GM12873 (cell line): ENCODE measurements around the gene CATSPER1.
A peak's percentile ranks its signal among the peaks of the same experiment; 100 is the strongest.

Source experiments
- TF ChIP-seq, protein P1 (sequence below): IDR thresholded peaks from 2 replicates; pipeline ENCODE4 v1.5.1; 2012; ENCODE audit warnings: low read depth, mild to moderate bottlenecking, moderate library complexity, low read length, control low read depth; ENCODE audit not compliant: insufficient read depth; ENCODE audit errors: missing control alignments

The CATSPER1 gene

DNA sequence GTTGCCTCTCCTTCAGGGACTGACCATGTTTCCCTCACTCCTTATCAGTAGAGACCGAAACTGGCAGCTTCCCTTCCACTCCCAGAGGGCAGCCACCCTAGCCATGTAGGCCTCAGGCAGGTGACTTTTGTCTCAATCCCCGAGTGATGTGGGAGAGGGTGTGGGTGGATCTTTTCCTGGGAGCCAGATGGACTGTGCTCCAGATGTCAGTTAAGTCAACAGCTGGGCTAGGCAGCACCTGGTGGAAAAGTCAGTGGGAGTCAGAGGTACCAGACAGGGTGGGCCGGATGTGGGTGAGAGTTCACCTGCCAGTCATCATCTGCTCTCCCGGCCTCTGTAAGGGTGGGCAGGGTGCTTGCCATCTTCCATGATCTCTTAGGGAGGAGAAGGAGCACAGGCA is 22.1 kb downstream of the CATSPER1 start:
- TF ChIP-seq, protein P1, sequence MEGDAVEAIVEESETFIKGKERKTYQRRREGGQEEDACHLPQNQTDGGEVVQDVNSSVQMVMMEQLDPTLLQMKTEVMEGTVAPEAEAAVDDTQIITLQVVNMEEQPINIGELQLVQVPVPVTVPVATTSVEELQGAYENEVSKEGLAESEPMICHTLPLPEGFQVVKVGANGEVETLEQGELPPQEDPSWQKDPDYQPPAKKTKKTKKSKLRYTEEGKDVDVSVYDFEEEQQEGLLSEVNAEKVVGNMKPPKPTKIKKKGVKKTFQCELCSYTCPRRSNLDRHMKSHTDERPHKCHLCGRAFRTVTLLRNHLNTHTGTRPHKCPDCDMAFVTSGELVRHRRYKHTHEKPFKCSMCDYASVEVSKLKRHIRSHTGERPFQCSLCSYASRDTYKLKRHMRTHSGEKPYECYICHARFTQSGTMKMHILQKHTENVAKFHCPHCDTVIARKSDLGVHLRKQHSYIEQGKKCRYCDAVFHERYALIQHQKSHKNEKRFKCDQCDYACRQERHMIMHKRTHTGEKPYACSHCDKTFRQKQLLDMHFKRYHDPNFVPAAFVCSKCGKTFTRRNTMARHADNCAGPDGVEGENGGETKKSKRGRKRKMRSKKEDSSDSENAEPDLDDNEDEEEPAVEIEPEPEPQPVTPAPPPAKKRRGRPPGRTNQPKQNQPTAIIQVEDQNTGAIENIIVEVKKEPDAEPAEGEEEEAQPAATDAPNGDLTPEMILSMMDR = no peak

DNA sequence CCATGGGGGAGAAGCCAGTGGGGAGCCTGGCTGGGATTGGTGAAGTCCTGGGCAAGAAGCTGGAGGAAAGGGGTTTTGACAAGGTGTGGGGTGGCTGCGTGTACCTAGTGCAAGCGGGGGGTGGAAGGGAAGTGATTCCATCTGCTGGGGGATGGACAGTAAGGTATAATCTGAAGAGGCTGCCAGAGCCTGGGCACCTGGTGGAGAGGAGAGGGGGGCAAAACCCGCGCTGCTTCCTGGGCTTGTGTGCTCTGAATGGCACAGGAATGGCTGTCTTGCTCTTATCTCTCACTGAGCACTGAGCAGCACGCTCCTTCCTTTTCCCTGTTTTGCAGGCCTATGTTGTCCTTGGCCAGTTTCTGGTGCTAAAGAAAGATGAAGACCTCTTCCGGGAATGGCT is 23.0 kb downstream of the CATSPER1 start:
- TF ChIP-seq, protein P1 = no peak

DNA sequence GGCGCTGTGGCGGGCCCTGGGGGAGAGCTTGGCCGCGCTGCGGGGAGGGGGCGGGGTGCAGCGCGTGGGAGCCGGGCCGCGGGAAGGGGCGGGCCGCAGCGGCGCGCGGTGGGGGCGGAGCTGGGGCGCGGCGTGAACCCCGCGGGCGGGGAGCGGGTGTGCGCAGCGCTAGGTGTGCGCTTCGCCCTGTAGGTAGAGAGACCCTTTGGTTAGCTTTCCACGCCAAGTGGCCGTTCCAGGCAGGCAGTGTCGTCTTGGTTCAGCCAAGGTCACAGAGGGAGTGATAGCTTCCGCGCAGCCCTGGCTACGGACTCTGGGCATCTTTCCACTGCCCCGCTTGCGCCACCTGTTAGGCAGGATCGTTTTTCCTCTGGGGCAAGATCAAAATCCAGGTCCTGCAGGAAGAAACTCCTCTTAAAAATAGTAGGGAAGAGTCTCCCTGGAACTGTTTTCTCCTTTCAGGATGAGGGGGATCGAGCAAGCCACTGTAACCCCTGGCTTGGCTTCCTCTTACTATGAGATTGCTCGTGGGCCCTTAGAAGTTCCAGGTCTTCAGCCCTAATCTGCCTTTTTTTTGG is 23.5 kb downstream of the CATSPER1 start:
- TF ChIP-seq, protein P1 = peak; percentile 29

DNA sequence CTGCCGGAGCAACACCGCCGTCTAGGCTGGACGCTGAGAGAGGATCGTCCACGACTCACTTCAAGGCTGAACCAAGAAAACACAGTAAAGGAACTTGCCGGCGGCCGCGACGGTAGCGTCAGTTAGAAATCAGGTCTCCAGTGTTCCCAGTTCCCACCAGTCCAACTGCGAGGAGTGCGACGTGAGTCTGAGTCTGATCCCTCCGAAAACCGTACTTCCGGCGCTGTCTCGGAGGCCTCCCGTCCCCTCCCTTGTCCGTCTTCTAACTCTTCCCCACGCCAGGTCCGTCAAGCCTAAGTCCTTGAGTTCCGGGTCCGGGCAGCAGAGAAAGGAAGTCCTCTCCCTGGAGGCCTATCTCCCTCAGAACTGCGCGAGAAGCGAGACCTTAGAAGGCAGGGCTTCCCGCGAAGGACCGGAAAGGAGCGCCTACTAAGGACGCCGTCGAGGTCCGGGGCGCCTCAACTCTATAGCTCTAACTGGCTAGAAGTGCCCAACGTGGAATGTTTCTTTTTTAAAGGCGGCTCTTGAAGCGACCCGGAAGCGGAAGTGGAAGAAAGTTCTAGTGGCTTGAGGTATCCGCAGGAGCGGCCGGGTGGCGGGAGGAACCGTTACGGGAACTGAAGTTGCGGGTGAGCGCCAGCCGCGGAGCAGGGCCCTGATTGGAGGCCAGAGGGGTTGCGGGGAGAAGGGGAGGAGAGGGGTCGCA is 24.2 kb downstream of the CATSPER1 start, which contains the start of the genes BANF1 and EIF1AD:
Gene BANF1, plus strand, starts transcription at position 562 of the 706 bp plus-strand sequence. CDS start 748 bp downstream, outside the sequence.
Gene EIF1AD, minus strand, starts transcription at position 216 of the 706 bp plus-strand sequence. CDS start 1,768 bp downstream, outside the sequence.
- TF ChIP-seq, protein P1 = no peak

DNA sequence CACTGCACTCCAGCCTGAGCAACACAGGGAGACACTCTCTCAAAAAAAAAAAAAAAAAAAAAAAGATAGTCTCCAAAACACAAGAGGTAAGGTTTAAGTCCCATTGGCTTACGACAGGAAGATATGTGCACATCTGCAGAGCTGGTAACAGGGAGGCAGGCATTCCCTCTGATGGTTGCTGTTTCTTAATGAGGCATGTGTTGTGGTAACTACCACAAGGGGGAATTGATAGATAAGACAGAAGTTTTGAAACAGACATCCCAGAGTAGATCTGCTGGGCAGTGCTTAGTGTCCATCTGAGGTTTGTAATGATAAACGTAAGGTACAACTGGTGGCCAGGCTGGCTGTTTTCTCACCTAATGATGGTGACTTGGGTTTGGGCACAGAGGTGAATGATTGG is 29.0 kb downstream of the CATSPER1 start:
- TF ChIP-seq, protein P1 = no peak

DNA sequence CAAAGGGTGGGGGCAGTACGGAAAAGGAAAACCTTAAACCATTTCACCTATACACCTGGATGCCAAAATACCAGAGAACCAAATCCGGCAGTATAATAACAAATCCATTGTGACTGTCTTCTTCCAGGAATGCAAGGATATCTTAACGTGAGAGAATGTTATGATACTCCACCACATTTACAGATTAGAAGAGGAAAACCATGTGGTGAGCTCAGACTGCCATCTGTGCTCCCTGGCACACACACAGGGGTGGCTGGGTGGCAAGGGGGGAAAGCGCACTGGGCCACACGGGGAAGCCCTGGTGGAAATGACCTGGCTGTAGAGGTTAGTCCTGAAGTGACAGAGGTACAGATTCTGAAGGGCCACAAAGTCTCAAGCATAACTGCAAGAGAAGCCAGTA is 34.2 kb downstream of the CATSPER1 start:
- TF ChIP-seq, protein P1 = no peak

DNA sequence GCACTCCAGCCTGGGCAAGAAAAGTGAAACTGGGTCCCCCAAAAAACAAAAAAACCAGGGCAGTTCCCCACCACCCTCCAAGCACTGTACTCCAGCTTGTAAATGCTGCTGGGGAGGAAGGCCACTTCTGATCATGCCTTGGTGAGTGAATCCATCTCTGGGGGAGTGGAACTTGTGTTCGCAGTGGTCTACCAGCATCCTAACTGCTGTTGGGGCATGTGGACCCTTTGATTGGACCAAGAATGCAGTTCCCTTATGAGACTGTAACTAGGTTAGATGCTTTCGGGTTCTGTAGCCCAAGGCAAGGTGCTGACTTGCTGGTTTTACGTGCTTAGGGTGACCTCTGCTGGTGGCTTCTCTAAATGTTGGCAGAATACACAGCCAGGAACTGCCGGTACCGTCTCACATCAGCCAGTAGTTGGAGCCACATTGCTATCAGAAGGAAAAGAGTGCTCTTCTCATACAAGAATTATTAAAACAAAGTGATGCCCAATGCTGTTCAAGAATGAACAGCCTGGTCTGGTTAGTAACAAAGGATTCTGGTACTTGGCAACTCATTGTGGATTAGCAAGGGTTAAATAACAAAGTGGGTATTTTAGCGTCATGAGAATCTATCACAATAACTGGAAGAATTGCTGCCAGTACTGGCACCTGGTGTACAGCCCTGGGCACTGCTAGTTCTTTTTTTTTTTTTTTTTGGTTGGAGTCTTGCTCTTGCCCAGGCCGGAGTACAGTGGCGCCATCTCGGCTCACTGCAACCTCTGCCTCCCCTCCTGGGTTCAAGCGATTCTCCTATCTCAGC is 37.3 kb downstream of the CATSPER1 start:
- TF ChIP-seq, protein P1 = peak; percentile 91
